GM08714 (cell line): ENCODE measurements around the gene PTPN14.
"Not testable (repeated sequence)": the region's sequence is repeated elsewhere in the genome, so short reads cannot be mapped to it uniquely, and the experiment has no call there.

ENCODE experiments used
- H3K4me3 ChIP-seq: fragments of 200-500 bp; sonication (Bioruptor generic); 2 replicates; pipeline ENCODE4 v1.5.1; 2014; ENCODE audit warnings: mild to moderate bottlenecking, low read length, inconsistent platforms
- ZNF274 ChIP-seq: IDR thresholded peaks from 2 replicates; pipeline ENCODE4 v1.6.1; 2012; ENCODE audit warnings: mild to moderate bottlenecking, low read depth, low read length

Gene PTPN14

GRCh38 chr1:214401666-214402065, 149.7 kb downstream of the PTPN14 start:
- H3K4me3 ChIP-seq: no peak overlapping the region
- TF ChIP-seq ZNF274: no peak

GRCh38 chr1:214400131-214400530, 151.3 kb downstream of the PTPN14 start:
- TF ChIP-seq ZNF274: no peak
- no peak overlapping the region for H3K4me3 ChIP-seq

DNA sequence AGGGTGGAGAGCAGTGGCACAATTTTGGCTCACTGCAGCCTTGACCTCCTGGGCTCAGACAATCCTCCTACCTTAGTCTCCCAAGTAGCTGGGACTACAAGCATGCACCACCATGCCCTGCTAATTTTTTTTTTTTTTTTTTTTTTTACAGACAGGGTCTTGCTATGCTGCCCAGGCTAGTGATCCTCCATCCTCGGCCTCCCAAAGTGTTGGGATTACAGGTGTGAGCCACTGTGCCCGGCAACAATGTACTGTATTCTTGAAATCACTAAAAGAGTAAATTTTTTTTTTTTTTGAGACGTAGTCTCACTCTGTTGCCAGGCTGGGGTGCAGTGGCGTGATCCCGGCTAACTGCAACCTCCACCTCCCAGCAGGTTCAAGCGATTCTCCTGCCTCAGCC, 152.9 kb downstream of the PTPN14 start:
- no peak overlapping the region for H3K4me3 ChIP-seq
- no peak for TF ChIP-seq ZNF274

GRCh38 chr1:214397497-214397896, 153.9 kb downstream of the PTPN14 start:
- H3K4me3 ChIP-seq: no peak overlapping the region
- TF ChIP-seq ZNF274: no peak

DNA sequence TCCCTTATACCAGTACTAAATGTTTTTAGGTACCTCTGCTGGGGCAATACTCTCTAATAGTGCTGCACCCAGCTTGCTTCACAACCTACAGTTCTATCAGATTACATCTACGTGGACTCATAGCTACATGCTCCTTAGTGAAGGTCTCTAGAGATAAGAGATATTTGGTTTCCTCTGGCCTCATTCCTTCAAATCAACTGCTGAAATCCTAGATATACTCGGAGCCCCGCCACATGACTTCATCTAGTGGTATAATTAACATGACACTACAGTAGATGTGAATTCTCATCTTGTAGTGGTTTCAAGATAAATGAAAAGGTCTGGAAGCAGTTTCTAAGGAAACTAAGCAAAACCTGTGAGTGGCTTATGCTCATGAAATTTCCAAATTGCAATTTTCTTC, 155.1 kb downstream of the PTPN14 start:
- H3K4me3 ChIP-seq: no peak overlapping the region
- TF ChIP-seq ZNF274: no peak

DNA sequence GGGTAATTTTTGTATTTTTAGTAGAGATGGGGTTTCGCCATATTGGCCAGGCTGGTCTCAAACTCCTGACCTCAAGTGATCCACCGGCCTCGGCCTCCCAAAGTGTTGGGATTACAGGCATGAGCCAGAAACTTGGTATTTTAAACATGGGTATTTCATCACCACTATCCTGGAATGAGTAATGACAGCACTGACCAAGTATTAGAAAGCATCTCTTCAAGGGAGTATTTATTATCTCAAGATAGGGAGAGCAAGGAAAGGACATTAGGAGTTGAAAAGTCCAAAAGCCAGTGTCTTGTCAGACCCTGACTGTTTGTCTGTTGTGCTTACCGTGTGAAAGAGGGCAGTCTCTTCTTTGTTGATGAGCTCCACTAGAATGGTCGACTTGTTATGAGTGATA, 156.8 kb downstream of the PTPN14 start:
- not testable (repeated sequence) for H3K4me3 ChIP-seq

- no peak overlapping the region for H3K4me3 ChIP-seq
- no peak for TF ChIP-seq ZNF274
Observed at GRCh38 chr1:214393086-214393485, 158.3 kb downstream of the PTPN14 start.

- H3K4me3 ChIP-seq: no peak overlapping the region
Observed at GRCh38 chr1:214391873-214392645, 159.3 kb downstream of the PTPN14 start.

GRCh38 chr1:214389734-214390133, 161.7 kb downstream of the PTPN14 start:
- no peak for TF ChIP-seq ZNF274
- H3K4me3 ChIP-seq: no peak overlapping the region

More at GRCh38 chr1:214391873-214392645, 159.3 kb downstream of the PTPN14 start:
- no peak for TF ChIP-seq ZNF274

- H3K4me3 ChIP-seq: no peak overlapping the region
- TF ChIP-seq ZNF274: no peak
Observed at GRCh38 chr1:214386747-214387146, 164.7 kb downstream of the PTPN14 start.

DNA sequence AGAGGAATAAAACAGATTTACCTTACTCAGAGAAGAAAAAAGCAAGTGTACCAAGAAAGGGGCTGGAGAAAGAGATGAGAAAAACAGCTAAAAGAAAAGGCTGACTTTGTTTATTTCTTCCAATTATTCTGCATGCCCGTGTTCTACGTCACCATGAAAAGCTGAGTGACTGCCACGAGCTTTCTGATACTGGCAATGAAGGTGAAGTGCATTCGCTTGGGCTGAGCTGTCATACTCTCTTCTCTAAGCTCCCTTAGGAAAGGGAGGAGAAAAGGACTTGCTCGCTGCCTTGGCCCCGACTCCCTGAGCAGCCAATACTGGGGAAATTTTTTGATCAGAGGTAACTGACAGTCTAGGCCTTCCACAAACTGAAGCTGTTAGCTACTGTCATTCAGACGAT, 165.1 kb downstream of the PTPN14 start:
- TF ChIP-seq ZNF274: no peak
- H3K4me3 ChIP-seq: no peak overlapping the region

- no peak for TF ChIP-seq ZNF274
- H3K4me3 ChIP-seq: no peak overlapping the region
Observed at GRCh38 chr1:214385428-214385827, 166.0 kb downstream of the PTPN14 start.

- H3K4me3 ChIP-seq: no peak overlapping the region
- TF ChIP-seq ZNF274: no peak
Observed at GRCh38 chr1:214384373-214385079, 166.9 kb downstream of the PTPN14 start.

GRCh38 chr1:214383381-214384372, 167.7 kb downstream of the PTPN14 start:
- no peak for TF ChIP-seq ZNF274
- H3K4me3 ChIP-seq: no peak overlapping the region
